Left lung (tissue), 14 donors: ENCODE data around the gene VSTM2B. TPM values are rescaled to one million over a fixed set of nuclear protein-coding genes. Genes with fewer than 3 reads are reported as not detected.

ENCODE experiments used
- ATAC-seq: fragments of 200-7000 bp; cut with Tn5 transposase; one replicate; pipeline ENCODE4 v1.9.1; 2020; ENCODE audit warnings: moderate library complexity
- DNase-seq, 4 donors: peaks; one replicate each; pipeline ENCODE4 v3.0.0-alpha.2; 2013 to 2020
- H3K27ac ChIP-seq, 2 donors: fragments of 200-600 bp; sonication (generic) in 1 of 2; one replicate each; pipeline versions ENCODE4 v1.5.0 to v1.8.0; 2020 to 2021
- H3K27me3 ChIP-seq, 2 donors: fragments of 200-600 bp; sonication (generic) in 1 of 2; one replicate each; pipeline versions ENCODE4 v1.5.0 to v1.8.0; 2020 to 2021
- H3K36me3 ChIP-seq, 2 donors: fragments of 200-600 bp; sonication (generic) in 1 of 2; one replicate each; pipeline versions ENCODE4 v1.5.0 to v1.8.0; 2020 to 2021
- H3K4me1 ChIP-seq, 2 donors: fragments of 200-600 bp; one replicate each; pipeline ENCODE4 v1.8.0; 2021
- H3K4me3 ChIP-seq, 2 donors: fragments of 200-600 bp; sonication (generic) in 1 of 2; one replicate each; pipeline versions ENCODE4 v1.5.0 to v1.8.0; 2020 to 2021; ENCODE audit warnings: mild to moderate bottlenecking in 1 of 2
- H3K9me3 ChIP-seq, 2 donors: fragments of 200-600 bp; sonication (generic) in 1 of 2; one replicate each; pipeline versions ENCODE4 v1.5.0 to v1.8.0; 2020 to 2021
- CTCF ChIP-seq, 2 donors: fragments of 200-600 bp; sonication (generic) in 1 of 2; IDR thresholded peaks; one replicate each; pipeline versions ENCODE4 v1.5.0 to v1.8.0; 2021; ENCODE audit warnings: antibody characterized with exemption in 2 of 2
- intact Hi-C, 2 donors: fragments of 100-400 bp; cut with DNase I; formaldehyde crosslinking; loops; one replicate each; pipeline versions ENCODE4 v1.11.2 to v1.14.2; 2022
- long read RNA-seq, 12 donors: library from polyadenylated mRNA in 2 of 12; unstranded in 2 of 12; transcript quantifications; one replicate each; pipeline ENCODE4 v2.0.0 and lab custom pipeline, GENCODE V29; 2019 to 2026
- polyA plus RNA-seq, 6 donors: library from polyadenylated mRNA; unstranded; fragments of 120-200 nt; gene quantifications; one replicate each; pipeline ENCODE4 v1.2.1, GENCODE V29; 2013; ENCODE audit not compliant: insufficient read length in 6 of 6
- total RNA-seq, 2 donors: library from RNA; stranded (reverse); fragmentation: NEBNext Ultra II Directional; extraction: Animal tissue kit (Norgen Biotek cat#: 25700); gene quantifications; one replicate each; pipeline ENCODE4 v1.2.1, GENCODE V29; 2021
- donor health status: DM: no; HTN: yes; CAD: no.
- donor health status: DM: no; HTN: no; CAD: no.

VSTM2B gene
- total RNA-seq, result not detected
- not detected for polyA plus RNA-seq
- long read RNA-seq, donor 1, result 0 reads
- long read RNA-seq, donor 2, result 0 reads
- long read RNA-seq, donor 3, result 0 reads
- long read RNA-seq, donor 4, result 0 reads
- long read RNA-seq, donor 5, result 0 reads
- long read RNA-seq, donor 6, result 0 reads
- long read RNA-seq, donor 7, result 0 reads
- long read RNA-seq, donor 8, result 0 reads
- long read RNA-seq, donor 9, result 0 reads
- long read RNA-seq, donor 10, result 0 reads
- long read RNA-seq, donor 11, result 0 reads
- long read RNA-seq, donor 12, result 0 reads

GRCh38 chr19:29525901-29526729 lies at the start of gene VSTM2B:
TSS of gene VSTM2B (plus strand) at chr19:29525994. CDS start at chr19:29526584, 590 bp downstream.
- H3K9me3 ChIP-seq, result no peaks in the 10 kb centered on the region
- peaks cover 70 to 100% of the 10 kb centered on the region in 2 donors for H3K27me3 ChIP-seq
- ATAC-seq (no peak), DNase-seq (no peak)
- intact Hi-C loops, result no loop called here
- H3K4me3 ChIP-seq, result no peak within 1 kb of the TSS
- no peak for TF ChIP-seq CTCF (IDR thresholded peaks at IDR 0.05)
- peaks cover 2 to 29% of the 10 kb centered on the region in 2 donors for H3K4me1 ChIP-seq
- H3K27ac ChIP-seq, result no peak within 1 kb of the TSS
- H3K36me3 ChIP-seq, result no peaks in the 10 kb centered on the region

GRCh38 chr19:29476528-29476927 lies 49.3 kb upstream of the VSTM2B start:
- H3K4me3 ChIP-seq, result no peak overlapping the region
- ATAC-seq, result no peak
- intact Hi-C loops, result no loop called here
- peaks cover 0 to 9% of the 10 kb centered on the region in 2 donors for H3K9me3 ChIP-seq
- peaks cover 0 to 44% of the 10 kb centered on the region in 2 donors for H3K27me3 ChIP-seq
- no peaks in the 10 kb centered on the region for H3K36me3 ChIP-seq
- H3K4me1 ChIP-seq, result no peaks in the 10 kb centered on the region
- TF ChIP-seq CTCF (IDR thresholded peaks at IDR 0.05), result no peak
- DNase-seq, result no peak
- H3K27ac ChIP-seq, result no peak overlapping the region

GRCh38 chr19:29477831-29478577 lies 47.8 kb upstream of the VSTM2B start:
- Histone ChIP-seq H3K4me3 (no peak overlapping the region), H3K27me3 (peaks cover 0 to 44% of the 10 kb centered on the region in 2 donors), H3K36me3 (no peaks in the 10 kb centered on the region), H3K9me3 (peaks cover 0 to 9% of the 10 kb centered on the region in 2 donors), H3K27ac (no peak overlapping the region), H3K4me1 (no peaks in the 10 kb centered on the region)
- ATAC-seq (no peak), DNase-seq (no peak)
- TF ChIP-seq CTCF (IDR thresholded peaks at IDR 0.05), result no peak
- intact Hi-C loops, result no loop called here

- intact Hi-C loops, result no loop called here
- Histone ChIP-seq H3K27ac (no peak overlapping the region), H3K36me3 (no peaks in the 10 kb centered on the region), H3K9me3 (peaks cover 0 to 9% of the 10 kb centered on the region in 2 donors), H3K27me3 (peaks cover 0 to 44% of the 10 kb centered on the region in 2 donors), H3K4me3 (no peak overlapping the region), H3K4me1 (no peaks in the 10 kb centered on the region)
- no peak for TF ChIP-seq CTCF (IDR thresholded peaks at IDR 0.05)
- DNase-seq (peak in 2 of 4 donors; percentile 21 to 71), ATAC-seq (no peak)
Observed at GRCh38 chr19:29478578-29479565, 46.9 kb upstream of the VSTM2B start.
